Measurements from ENCODE around the gene SLC6A19. TPM values are rescaled to one million over a fixed set of nuclear protein-coding genes. Genes with fewer than 3 reads are reported as not detected.
A peak's percentile ranks its signal among the peaks of the same experiment; 100 is the strongest.

SLC6A19 gene
- total and polyA plus RNA-seq, 9 of the 15 experiments (the other 6 are each of a cell fraction or from before 2014, with no cell fraction given), result 0.03 to 1.6 (median 0.59) TPM

DNA sequence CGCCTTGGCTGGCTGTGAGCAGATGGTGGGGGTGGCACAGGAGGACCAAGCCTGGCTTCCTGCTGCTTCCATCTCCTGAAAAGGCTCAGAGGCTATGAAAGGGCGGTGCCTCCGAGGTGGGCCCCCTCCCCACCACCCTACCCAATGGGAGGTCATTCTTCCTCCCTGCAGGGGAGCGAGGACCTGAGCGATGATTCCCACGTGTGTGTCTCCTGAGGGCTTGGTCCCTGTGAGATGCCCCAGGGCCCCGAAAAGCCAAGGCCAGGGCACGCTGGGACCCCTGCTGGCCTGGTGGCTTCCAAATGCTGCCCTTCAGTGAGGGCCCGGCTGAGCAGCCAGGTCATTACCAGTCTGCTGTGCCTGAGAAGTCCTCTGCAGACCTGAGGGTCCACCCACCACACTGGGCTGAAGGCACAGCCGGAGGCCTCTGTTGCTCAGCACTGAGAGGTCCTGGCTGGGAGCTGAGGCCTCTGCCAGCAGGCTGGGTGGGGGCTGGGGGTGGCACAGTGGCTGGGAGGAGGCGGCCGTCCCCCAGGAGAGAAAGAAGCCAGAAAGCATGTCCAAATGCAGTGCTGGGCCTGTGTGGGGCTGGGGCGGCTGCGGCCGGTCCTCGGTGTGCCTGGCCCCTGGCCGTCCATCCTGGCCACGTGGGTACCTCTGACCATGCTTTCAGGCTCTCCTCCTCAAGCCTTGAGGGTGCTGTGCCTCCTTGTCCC is 14.0 kb upstream of the SLC6A19 start:
- H3K79me2 ChIP-seq (ENCODE audit: control insufficient read depth, insufficient read depth, low read length), result no peaks in the 10 kb centered on the region
- WGBS (ENCODE audit: insufficient coverage, low coverage, missing lambda C conversion rate), result 80% methylated on average over 17 of the region's 18 CpGs
- H4K20me1 ChIP-seq (replicated peaks; ENCODE audit: control insufficient read depth, insufficient read depth, low read length), result no peaks in the 10 kb centered on the region
- no peak overlapping the region for H3K4me3 ChIP-seq
- no peak for TF ChIP-seq ZBTB26 (CRISPR knock-in tag; IDR thresholded peaks at IDR 0.05)
- no peak for TF ChIP-seq TAF15 (IDR thresholded peaks at IDR 0.05; ENCODE audit: low read depth, low read length)
- no peak for TF ChIP-seq NCOA4 (IDR thresholded peaks at IDR 0.05; ENCODE audit: partially characterized antibody)
- TF ChIP-seq ARNT (IDR thresholded peaks at IDR 0.05), result no peak
- 0 out of 2 replicates have a peak, but pooled peaks have one; percentile 18 for TF ChIP-seq RBFOX2 (IDR thresholded peaks at IDR 0.05; ENCODE audit: low read depth, low read length)
- TF ChIP-seq ZNF695 (CRISPR knock-in tag; IDR thresholded peaks at IDR 0.05), result no peak
- no peak for TF ChIP-seq BHLHE40 (IDR thresholded peaks at IDR 0.05; ENCODE audit: low read length)
- TF ChIP-seq, protein P1, sequence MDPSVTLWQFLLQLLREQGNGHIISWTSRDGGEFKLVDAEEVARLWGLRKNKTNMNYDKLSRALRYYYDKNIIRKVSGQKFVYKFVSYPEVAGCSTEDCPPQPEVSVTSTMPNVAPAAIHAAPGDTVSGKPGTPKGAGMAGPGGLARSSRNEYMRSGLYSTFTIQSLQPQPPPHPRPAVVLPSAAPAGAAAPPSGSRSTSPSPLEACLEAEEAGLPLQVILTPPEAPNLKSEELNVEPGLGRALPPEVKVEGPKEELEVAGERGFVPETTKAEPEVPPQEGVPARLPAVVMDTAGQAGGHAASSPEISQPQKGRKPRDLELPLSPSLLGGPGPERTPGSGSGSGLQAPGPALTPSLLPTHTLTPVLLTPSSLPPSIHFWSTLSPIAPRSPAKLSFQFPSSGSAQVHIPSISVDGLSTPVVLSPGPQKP (CRISPR knock-in tag; IDR thresholded peaks at IDR 0.05), result 0 out of 2 replicates have a peak, but pooled peaks have one; percentile 54
- no peak for TF ChIP-seq SAP30 (IDR thresholded peaks at IDR 0.05; ENCODE audit: borderline replicate concordance, insufficient read depth, low read depth, low read length, poor library complexity, severe bottlenecking)
- no peaks in the 10 kb centered on the region for H3K36me3 ChIP-seq (ENCODE audit: control insufficient read depth, insufficient read depth, low read length)
- no peak overlapping the region for H3K4me2 ChIP-seq (ENCODE audit: insufficient read depth, low read length)
- peaks cover 59 to 72% of the 10 kb centered on the region in 2 experiments for H3K4me1 ChIP-seq (replicated peaks in 1 of 2; ENCODE audit: control insufficient read depth in 2 of 2, insufficient read depth in 2 of 2, low read length in 2 of 2)
- H2AFZ ChIP-seq (ENCODE audit: low read depth, low read length), result no peak overlapping the region
- no peak for ATAC-seq
- in situ Hi-C loops (cut with MboI) (no loop called here), intact Hi-C loops (cut with micrococcal nuclease) (no loop called here)
- 0 out of 4 replicates have a peak overlapping the region, but pooled peaks of 1 of the 2 experiments have one; percentile 4 for H3K9ac ChIP-seq (ENCODE audit: insufficient read depth in 1 of 2, low read depth in 2 of 2, low read length in 2 of 2)
- H3K27me3 ChIP-seq (ENCODE audit: control insufficient read depth in 2 of 2, insufficient read depth in 2 of 2, low read length in 2 of 2), result no peaks in the 10 kb centered on the region; a peak in 1 of 5 replicates
- DNase-seq (ENCODE audit: extremely low read depth in 1 of 4, low spot score in 3 of 4), result no peak
- POLR2A ChIA-PET, result no interaction called here
- no peak overlapping the region for H3K27ac ChIP-seq (ENCODE audit: extremely low read depth, low read depth, low read length)
- H3K9me1 ChIP-seq (ENCODE audit: control insufficient read depth, insufficient read depth, low read length), result no peaks in the 10 kb centered on the region
- CTCF ChIA-PET (ENCODE audit: low intra/inter-chr PET ratio), result no interaction called here
- no TSS peak for BruUV-seq (replicated peaks)
- no peak for FAIRE-seq
- H3K9me3 ChIP-seq (replicated peaks; ENCODE audit: control insufficient read depth, insufficient read depth, low read depth, low read length), result no peaks in the 10 kb centered on the region

All from K562 (cell line).